ENCODE measurements around the gene PTPRN2.

DNA sequence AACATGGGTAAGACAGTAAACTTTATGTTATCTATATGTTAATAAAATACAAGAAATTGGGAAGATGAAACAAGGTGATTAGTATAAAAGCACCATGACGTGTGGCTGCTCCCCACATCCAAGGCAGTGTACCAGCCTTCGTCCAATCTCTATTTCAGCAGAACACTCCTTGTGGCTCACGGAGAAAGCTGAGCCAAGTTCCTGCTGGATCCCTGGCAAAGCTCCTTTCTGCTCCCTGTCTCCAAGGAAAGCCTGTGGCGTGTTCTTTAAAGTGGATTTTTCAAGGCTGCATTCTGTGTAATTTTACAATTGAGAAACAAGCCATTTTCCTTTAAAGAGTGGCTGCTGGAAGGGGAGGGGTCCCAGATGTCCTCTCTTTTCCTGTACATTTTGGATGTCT is 467.3 kb downstream of the PTPRN2 start:
- TF ChIP-seq FOXM1 (IDR thresholded peaks at IDR 0.05; ENCODE audit: borderline replicate concordance): no peak
- TF ChIP-seq SP1 (IDR thresholded peaks at IDR 0.05): no peak
- no peak for TF ChIP-seq NFRKB (IDR thresholded peaks at IDR 0.05)
- TF ChIP-seq HDGF (IDR thresholded peaks at IDR 0.05; ENCODE audit: borderline replicate concordance): no peak
- TF ChIP-seq ARNT (IDR thresholded peaks at IDR 0.05): no peak
- TF ChIP-seq SUZ12 (IDR thresholded peaks at IDR 0.05): no peak
- TF ChIP-seq, protein P1, sequence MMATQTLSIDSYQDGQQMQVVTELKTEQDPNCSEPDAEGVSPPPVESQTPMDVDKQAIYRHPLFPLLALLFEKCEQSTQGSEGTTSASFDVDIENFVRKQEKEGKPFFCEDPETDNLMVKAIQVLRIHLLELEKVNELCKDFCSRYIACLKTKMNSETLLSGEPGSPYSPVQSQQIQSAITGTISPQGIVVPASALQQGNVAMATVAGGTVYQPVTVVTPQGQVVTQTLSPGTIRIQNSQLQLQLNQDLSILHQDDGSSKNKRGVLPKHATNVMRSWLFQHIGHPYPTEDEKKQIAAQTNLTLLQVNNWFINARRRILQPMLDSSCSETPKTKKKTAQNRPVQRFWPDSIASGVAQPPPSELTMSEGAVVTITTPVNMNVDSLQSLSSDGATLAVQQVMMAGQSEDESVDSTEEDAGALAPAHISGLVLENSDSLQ (IDR thresholded peaks at IDR 0.05): no peak
- TF ChIP-seq ELF4 (IDR thresholded peaks at IDR 0.05): no peak
- no peak for TF ChIP-seq ZNF384 (IDR thresholded peaks at IDR 0.05)
- no peak for TF ChIP-seq BHLHE40 (IDR thresholded peaks at IDR 0.05; ENCODE audit: borderline replicate concordance)
- no peak for TF ChIP-seq LEF1 (IDR thresholded peaks at IDR 0.05; ENCODE audit: borderline replicate concordance)
